Effector memory CD4-positive, alpha-beta T cell (primary cell): ENCODE data around the gene UBE4A.

Source experiments
- DNase-seq, 3 donors: peaks; one replicate each; pipeline ENCODE4 v3.0.0-alpha.2; 2020
- H3K27ac ChIP-seq: 2 replicates; pipeline ENCODE4 v1.7.0; 2013; ENCODE audit warnings: mild to moderate bottlenecking, low read length, moderate library complexity; ENCODE audit not compliant: insufficient read depth, poor library complexity, severe bottlenecking
- H3K27me3 ChIP-seq: replicated peaks from 2 replicates; pipeline ENCODE4 v1.7.0; 2013; ENCODE audit warnings: mild to moderate bottlenecking, low read length; ENCODE audit not compliant: insufficient read depth, control insufficient read depth, poor library complexity, severe bottlenecking
- H3K36me3 ChIP-seq: 2 replicates; pipeline ENCODE4 v1.7.0; 2013; ENCODE audit warnings: mild to moderate bottlenecking, low read length, moderate library complexity; ENCODE audit not compliant: control insufficient read depth, insufficient read depth
- H3K4me1 ChIP-seq: 2 replicates; pipeline ENCODE4 v1.7.0; 2013; ENCODE audit warnings: low read length, mild to moderate bottlenecking; ENCODE audit not compliant: control insufficient read depth, insufficient read depth, poor library complexity, severe bottlenecking
- H3K4me3 ChIP-seq: 2 replicates; pipeline ENCODE4 v1.7.0; 2013; ENCODE audit warnings: low read length, low read depth, mild to moderate bottlenecking; ENCODE audit not compliant: insufficient read depth, poor library complexity, severe bottlenecking
- H3K9me3 ChIP-seq: 2 replicates; pipeline ENCODE4 v1.7.0; 2013; ENCODE audit warnings: mild to moderate bottlenecking, low read length, moderate library complexity; ENCODE audit not compliant: control insufficient read depth

UBE4A gene

GRCh38 chr11:118318581-118319336, 40.6 kb upstream of the UBE4A start:
- no peaks in the 10 kb centered on the region for H3K27me3 ChIP-seq
- peaks cover 60% of the 10 kb centered on the region for H3K4me1 ChIP-seq
- peaks cover 13% of the 10 kb centered on the region for H3K36me3 ChIP-seq
- no peaks in the 10 kb centered on the region for H3K9me3 ChIP-seq
- no peak overlapping the region for H3K4me3 ChIP-seq
- DNase-seq: no peak
- H3K27ac ChIP-seq: peak overlapping the region; percentile 54

- Histone ChIP-seq H3K4me1 (peaks cover 60% of the 10 kb centered on the region), H3K4me3 (no peak overlapping the region), H3K36me3 (peaks cover 7% of the 10 kb centered on the region), H3K9me3 (no peaks in the 10 kb centered on the region), H3K27ac (peak overlapping the region; percentile 54), H3K27me3 (no peaks in the 10 kb centered on the region)
- DNase-seq: no peak
Observed at GRCh38 chr11:118319337-118319707, 40.1 kb upstream of the UBE4A start.

- H3K4me1 ChIP-seq: peaks cover 52% of the 10 kb centered on the region
- H3K9me3 ChIP-seq: no peaks in the 10 kb centered on the region
- no peak overlapping the region for H3K27ac ChIP-seq
- H3K4me3 ChIP-seq: no peak overlapping the region
- H3K36me3 ChIP-seq: no peaks in the 10 kb centered on the region
- no peak for DNase-seq
- H3K27me3 ChIP-seq: no peaks in the 10 kb centered on the region
Observed at GRCh38 chr11:118320515-118320914, 38.9 kb upstream of the UBE4A start.

- Histone ChIP-seq H3K9me3 (no peaks in the 10 kb centered on the region), H3K27ac (no peak overlapping the region), H3K27me3 (no peaks in the 10 kb centered on the region), H3K36me3 (no peaks in the 10 kb centered on the region), H3K4me1 (peaks cover 42% of the 10 kb centered on the region), H3K4me3 (no peak overlapping the region)
- no peak for DNase-seq
Observed at GRCh38 chr11:118321386-118322082, 37.9 kb upstream of the UBE4A start.

GRCh38 chr11:118322721-118323120, 36.7 kb upstream of the UBE4A start:
- H3K4me3 ChIP-seq: no peak overlapping the region
- H3K36me3 ChIP-seq: no peaks in the 10 kb centered on the region
- H3K27me3 ChIP-seq: no peaks in the 10 kb centered on the region
- peaks cover 32% of the 10 kb centered on the region for H3K4me1 ChIP-seq
- no peaks in the 10 kb centered on the region for H3K9me3 ChIP-seq
- H3K27ac ChIP-seq: no peak overlapping the region
- no peak for DNase-seq

GRCh38 chr11:118325283-118325682, 34.1 kb upstream of the UBE4A start:
- Histone ChIP-seq H3K9me3 (no peaks in the 10 kb centered on the region), H3K4me1 (peaks cover 9% of the 10 kb centered on the region), H3K27me3 (no peaks in the 10 kb centered on the region), H3K4me3 (no peak overlapping the region), H3K27ac (no peak overlapping the region), H3K36me3 (no peaks in the 10 kb centered on the region)
- no peak for DNase-seq

GRCh38 chr11:118328745-118329144, 30.7 kb upstream of the UBE4A start:
- H3K9me3 ChIP-seq: no peaks in the 10 kb centered on the region
- DNase-seq: no peak
- no peaks in the 10 kb centered on the region for H3K36me3 ChIP-seq
- H3K27ac ChIP-seq: no peak overlapping the region
- H3K27me3 ChIP-seq: no peaks in the 10 kb centered on the region
- peaks cover 4% of the 10 kb centered on the region for H3K4me1 ChIP-seq
- H3K4me3 ChIP-seq: no peak overlapping the region

GRCh38 chr11:118334745-118335144, 24.7 kb upstream of the UBE4A start:
- Histone ChIP-seq H3K4me1 (peaks cover 45% of the 10 kb centered on the region), H3K9me3 (no peaks in the 10 kb centered on the region), H3K27me3 (no peaks in the 10 kb centered on the region), H3K4me3 (no peak overlapping the region), H3K36me3 (peaks cover 7% of the 10 kb centered on the region), H3K27ac (peak overlapping the region; percentile 63)
- DNase-seq: no peak

GRCh38 chr11:118338637-118339061, 20.8 kb upstream of the UBE4A start:
- peaks cover 10% of the 10 kb centered on the region for H3K36me3 ChIP-seq
- H3K27ac ChIP-seq: peak overlapping the region; percentile 93
- DNase-seq: peak; percentile 82 to 87 (median 83)
- H3K27me3 ChIP-seq: no peaks in the 10 kb centered on the region
- no peaks in the 10 kb centered on the region for H3K9me3 ChIP-seq
- H3K4me3 ChIP-seq: peak overlapping the region; percentile 64
- H3K4me1 ChIP-seq: peaks cover 71% of the 10 kb centered on the region

GRCh38 chr11:118339281-118339961, 20.0 kb upstream of the UBE4A start:
- Histone ChIP-seq H3K4me1 (peaks cover 64% of the 10 kb centered on the region), H3K27ac (peak overlapping the region; percentile 93), H3K36me3 (peaks cover 10% of the 10 kb centered on the region), H3K4me3 (peak overlapping the region; percentile 64), H3K9me3 (no peaks in the 10 kb centered on the region), H3K27me3 (no peaks in the 10 kb centered on the region)
- no peak for DNase-seq
